WTC11 (cell line): ENCODE data around the gene FANCL. TPM values are rescaled to one million over a fixed set of nuclear protein-coding genes. Genes with fewer than 3 reads are reported as not detected.

Source experiments
- ATAC-seq: fragments of 200-7000 bp; cut with Tn5 transposase; 2 replicates; pipeline ENCODE4 v1.10.0; 2021; ENCODE audit warnings: mild to moderate bottlenecking, moderate library complexity
- CTCF ChIA-PET: fragments of 300-600 bp; sonication (Branson Sonifier 250); formaldehyde crosslinking; loops from one replicate; lab custom pipeline; 2021; ENCODE audit warnings: antibody characterized with exemption; lab: Charles Lee
- POLR2A ChIA-PET: fragments of 350-600 bp; sonication (Branson Sonifier 250); formaldehyde crosslinking; loops from one replicate; lab custom pipeline; 2021; ENCODE audit warnings: antibody characterized with exemption; lab: Charles Lee
- DNase-seq: peaks from one replicate; pipeline ENCODE4 v3.0.0; 2021; ENCODE audit warnings: low spot score
- H3K27ac Mint-ChIP-seq: 2 replicates; pipeline ENCODE4 v1.8.0; 2021; ENCODE audit warnings: mixed read lengths
- H3K27me3 Mint-ChIP-seq: 2 replicates; pipeline ENCODE4 v1.8.0; 2021; ENCODE audit warnings: low read depth, mild to moderate bottlenecking, moderate library complexity, mixed read lengths
- H3K36me3 Mint-ChIP-seq: 2 replicates; pipeline ENCODE4 v1.8.0; 2021; ENCODE audit warnings: mixed read lengths
- H3K4me1 Mint-ChIP-seq: 2 replicates; pipeline ENCODE4 v1.8.0; 2022; ENCODE audit warnings: mixed read lengths
- H3K4me3 Mint-ChIP-seq: 2 replicates; pipeline ENCODE4 v1.8.0; 2021; ENCODE audit warnings: mild to moderate bottlenecking, moderate library complexity, mixed read lengths
- H3K9me3 Mint-ChIP-seq: 2 replicates; pipeline ENCODE4 v1.8.0; 2021; ENCODE audit warnings: mixed read lengths
- ATF1 ChIP-seq: sonication (generic); formaldehyde crosslinking; IDR thresholded peaks from 2 replicates; pipeline ENCODE4 v1.8.1; 2023; ENCODE audit warnings: mild to moderate bottlenecking, moderate library complexity, missing genetic modification reagents
- CBFB ChIP-seq: sonication (generic); formaldehyde crosslinking; IDR thresholded peaks from 2 replicates; pipeline ENCODE4 v1.8.1; 2022; ENCODE audit warnings: mild to moderate bottlenecking, low read depth, missing genetic modification reagents
- CREM ChIP-seq: sonication (generic); formaldehyde crosslinking; IDR thresholded peaks from 2 replicates; pipeline ENCODE4 v1.8.1; 2022; ENCODE audit warnings: mild to moderate bottlenecking, missing genetic modification reagents, moderate library complexity
- E2F5 ChIP-seq: sonication (generic); formaldehyde crosslinking; IDR thresholded peaks from 2 replicates; pipeline ENCODE4 v1.8.1; 2022; ENCODE audit warnings: mild to moderate bottlenecking, moderate library complexity, missing genetic modification reagents
- ERG ChIP-seq: fragments of 250-450 bp; sonication (Bioruptor Pico); IDR thresholded peaks from 2 replicates; pipeline ENCODE4 v1.8.0; 2021; ENCODE audit warnings: mild to moderate bottlenecking
- FOXJ3 ChIP-seq: sonication (generic); formaldehyde crosslinking; IDR thresholded peaks from 2 replicates; pipeline ENCODE4 v1.9.0; 2021; ENCODE audit warnings: missing genetic modification reagents, mild to moderate bottlenecking, borderline replicate concordance
- FOXK1 ChIP-seq: sonication (generic); formaldehyde crosslinking; IDR thresholded peaks from 2 replicates; pipeline ENCODE4 v1.8.0; 2022; ENCODE audit warnings: mild to moderate bottlenecking, moderate library complexity, missing genetic modification reagents
- FOXP1 ChIP-seq: sonication (generic); formaldehyde crosslinking; IDR thresholded peaks from 2 replicates; pipeline ENCODE4 v1.8.0; 2022; ENCODE audit warnings: missing genetic modification reagents, mild to moderate bottlenecking, moderate library complexity, borderline replicate concordance
- GRHL2 ChIP-seq: fragments of 250-450 bp; sonication (Bioruptor Pico); IDR thresholded peaks from 2 replicates; pipeline ENCODE4 v1.8.0; 2022; ENCODE audit warnings: mild to moderate bottlenecking, moderate library complexity; ENCODE audit not compliant: insufficient replicate concordance, severe bottlenecking
- KAT7 ChIP-seq: sonication (generic); formaldehyde crosslinking; IDR thresholded peaks from 2 replicates; pipeline ENCODE4 v1.8.1; 2023; ENCODE audit warnings: missing genetic modification reagents, mild to moderate bottlenecking, borderline replicate concordance
- MXD4 ChIP-seq: fragments of 250-450 bp; sonication (Bioruptor Pico); IDR thresholded peaks from 2 replicates; pipeline ENCODE4 v1.8.0; 2021; ENCODE audit warnings: mild to moderate bottlenecking, moderate library complexity, borderline replicate concordance
- PRRX2 ChIP-seq: fragments of 250-450 bp; sonication (Bioruptor Pico); IDR thresholded peaks from 2 replicates; pipeline ENCODE4 v1.8.0; 2021; ENCODE audit warnings: mild to moderate bottlenecking
- SMAD4 ChIP-seq: sonication (generic); formaldehyde crosslinking; IDR thresholded peaks from 2 replicates; pipeline ENCODE4 v1.8.0; 2022; ENCODE audit warnings: mild to moderate bottlenecking, missing genetic modification reagents
- SOX15 ChIP-seq: fragments of 250-450 bp; sonication (Bioruptor Pico); IDR thresholded peaks from 2 replicates; pipeline ENCODE4 v1.9.0; 2021; ENCODE audit warnings: mild to moderate bottlenecking
- TEAD1 ChIP-seq: sonication (generic); formaldehyde crosslinking; IDR thresholded peaks from 2 replicates; pipeline ENCODE4 v1.8.0; 2022; ENCODE audit warnings: mild to moderate bottlenecking, missing genetic modification reagents
- TP53 ChIP-seq: sonication (generic); formaldehyde crosslinking; IDR thresholded peaks from 2 replicates; pipeline ENCODE4 v1.8.1; 2023; ENCODE audit warnings: mild to moderate bottlenecking, missing genetic modification reagents
- ZBTB21 ChIP-seq: sonication (generic); formaldehyde crosslinking; IDR thresholded peaks from 2 replicates; pipeline ENCODE4 v1.8.1; 2023; ENCODE audit warnings: mild to moderate bottlenecking, missing genetic modification reagents, borderline replicate concordance
- ZNF121 ChIP-seq: sonication (generic); formaldehyde crosslinking; IDR thresholded peaks from 2 replicates; pipeline ENCODE4 v1.8.0; 2023; ENCODE audit warnings: missing genetic modification reagents
- ZNF263 ChIP-seq: sonication (generic); formaldehyde crosslinking; IDR thresholded peaks from 2 replicates; pipeline ENCODE4 v1.8.1; 2022; ENCODE audit warnings: low read depth, mild to moderate bottlenecking, moderate library complexity, missing genetic modification reagents
- total RNA-seq: library from RNA; stranded (reverse); gene quantifications from 3 replicates; pipeline ENCODE4 v1.2.3, GENCODE V29; 2021
- TF ChIP-seq, protein P1 (sequence below): sonication (generic); formaldehyde crosslinking; IDR thresholded peaks from 2 replicates; pipeline ENCODE4 v1.8.0; 2022; ENCODE audit warnings: mild to moderate bottlenecking, missing genetic modification reagents
- TF ChIP-seq, protein P2 (sequence below): sonication (generic); formaldehyde crosslinking; IDR thresholded peaks from 2 replicates; pipeline ENCODE4 v1.8.1; 2023; ENCODE audit warnings: mild to moderate bottlenecking, missing genetic modification reagents, moderate library complexity
- TF ChIP-seq, protein P3 (sequence below): sonication (generic); formaldehyde crosslinking; IDR thresholded peaks from 2 replicates; pipeline ENCODE4 v1.8.0; 2022; ENCODE audit warnings: mild to moderate bottlenecking, missing genetic modification reagents
- TF ChIP-seq, protein P4 (sequence below): sonication (generic); formaldehyde crosslinking; IDR thresholded peaks from 2 replicates; pipeline ENCODE4 v1.8.1; 2023; ENCODE audit warnings: mild to moderate bottlenecking, missing genetic modification reagents

FANCL gene
- total RNA-seq, 1 experiment from 2014 or later: 38.8 TPM

DNA sequence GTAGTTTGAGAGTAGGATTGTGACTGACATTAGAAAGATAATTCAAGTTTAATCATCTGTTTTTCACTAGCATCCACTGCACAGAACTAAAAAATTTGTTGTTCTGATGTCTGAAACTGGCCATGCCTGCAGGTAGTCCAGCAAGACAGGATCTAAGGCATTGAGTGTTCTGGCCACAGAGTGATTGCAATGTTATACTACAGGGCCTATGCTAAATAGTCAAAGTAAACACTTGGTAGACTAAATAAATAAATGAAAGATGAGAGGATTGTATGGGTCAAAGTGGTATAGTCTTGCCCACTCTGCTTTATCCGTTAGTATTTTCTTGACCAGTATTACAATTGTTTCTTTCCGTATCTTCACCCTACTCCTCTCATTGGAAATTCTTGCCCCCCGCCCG, 27.6 kb upstream of the FANCL start:
- DNase-seq: no peak
- Mint-ChIP-seq H3K9me3 (0 out of 2 replicates have a peak, but pooled peaks cover under 1% of the 10 kb centered on the region), H3K36me3 (no peaks in the 10 kb centered on the region), H3K4me1 (peaks cover 6% of the 10 kb centered on the region; the same call in 1 of the 2 replicates), H3K4me3 (no peak overlapping the region), H3K27me3 (no peaks in the 10 kb centered on the region), H3K27ac (no peak overlapping the region)
- POLR2A ChIA-PET: no interaction called here
- no peak for TF ChIP-seq ZNF121 (CRISPR knock-in tag)
- TF ChIP-seq, protein P1, sequence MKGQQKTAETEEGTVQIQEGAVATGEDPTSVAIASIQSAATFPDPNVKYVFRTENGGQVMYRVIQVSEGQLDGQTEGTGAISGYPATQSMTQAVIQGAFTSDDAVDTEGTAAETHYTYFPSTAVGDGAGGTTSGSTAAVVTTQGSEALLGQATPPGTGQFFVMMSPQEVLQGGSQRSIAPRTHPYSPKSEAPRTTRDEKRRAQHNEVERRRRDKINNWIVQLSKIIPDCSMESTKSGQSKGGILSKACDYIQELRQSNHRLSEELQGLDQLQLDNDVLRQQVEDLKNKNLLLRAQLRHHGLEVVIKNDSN: no peak
- TF ChIP-seq SOX15 (CRISPR knock-in tag): no peak
- no peak for TF ChIP-seq TEAD1 (CRISPR knock-in tag)
- no peak for TF ChIP-seq ZBTB21 (CRISPR knock-in tag)
- TF ChIP-seq E2F5: no peak
- no peak for TF ChIP-seq SMAD4 (CRISPR knock-in tag)
- TF ChIP-seq CREM (CRISPR knock-in tag): no peak
- TF ChIP-seq, protein P2, sequence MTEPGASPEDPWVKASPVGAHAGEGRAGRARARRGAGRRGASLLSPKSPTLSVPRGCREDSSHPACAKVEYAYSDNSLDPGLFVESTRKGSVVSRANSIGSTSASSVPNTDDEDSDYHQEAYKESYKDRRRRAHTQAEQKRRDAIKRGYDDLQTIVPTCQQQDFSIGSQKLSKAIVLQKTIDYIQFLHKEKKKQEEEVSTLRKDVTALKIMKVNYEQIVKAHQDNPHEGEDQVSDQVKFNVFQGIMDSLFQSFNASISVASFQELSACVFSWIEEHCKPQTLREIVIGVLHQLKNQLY (CRISPR knock-in tag): no peak
- TF ChIP-seq FOXJ3 (CRISPR knock-in tag): no peak
- no peak for TF ChIP-seq ERG (CRISPR knock-in tag)
- no peak for TF ChIP-seq FOXK1 (CRISPR knock-in tag)
- TF ChIP-seq, protein P3, sequence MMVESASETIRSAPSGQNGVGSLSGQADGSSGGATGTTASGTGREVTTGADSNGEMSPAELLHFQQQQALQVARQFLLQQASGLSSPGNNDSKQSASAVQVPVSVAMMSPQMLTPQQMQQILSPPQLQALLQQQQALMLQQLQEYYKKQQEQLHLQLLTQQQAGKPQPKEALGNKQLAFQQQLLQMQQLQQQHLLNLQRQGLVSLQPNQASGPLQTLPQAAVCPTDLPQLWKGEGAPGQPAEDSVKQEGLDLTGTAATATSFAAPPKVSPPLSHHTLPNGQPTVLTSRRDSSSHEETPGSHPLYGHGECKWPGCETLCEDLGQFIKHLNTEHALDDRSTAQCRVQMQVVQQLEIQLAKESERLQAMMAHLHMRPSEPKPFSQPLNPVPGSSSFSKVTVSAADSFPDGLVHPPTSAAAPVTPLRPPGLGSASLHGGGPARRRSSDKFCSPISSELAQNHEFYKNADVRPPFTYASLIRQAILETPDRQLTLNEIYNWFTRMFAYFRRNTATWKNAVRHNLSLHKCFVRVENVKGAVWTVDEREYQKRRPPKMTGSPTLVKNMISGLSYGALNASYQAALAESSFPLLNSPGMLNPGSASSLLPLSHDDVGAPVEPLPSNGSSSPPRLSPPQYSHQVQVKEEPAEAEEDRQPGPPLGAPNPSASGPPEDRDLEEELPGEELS (CRISPR knock-in tag): no peak
- TF ChIP-seq TP53 (CRISPR knock-in tag): no peak
- no peak for TF ChIP-seq ZNF263 (CRISPR knock-in tag)
- TF ChIP-seq MXD4 (CRISPR knock-in tag): no peak
- TF ChIP-seq ATF1 (CRISPR knock-in tag): no peak
- TF ChIP-seq FOXP1 (CRISPR knock-in tag): no peak
- no peak for TF ChIP-seq KAT7 (CRISPR knock-in tag)
- TF ChIP-seq PRRX2 (CRISPR knock-in tag): no peak
- no peak for ATAC-seq
- CTCF ChIA-PET: no interaction called here

- CTCF ChIA-PET: no interaction called here
- POLR2A ChIA-PET: no interaction called here
- H3K36me3 Mint-ChIP-seq: no peaks in the 10 kb centered on the region
- peaks cover 6% of the 10 kb centered on the region; the same call in 1 of the 2 replicates for H3K4me1 Mint-ChIP-seq
- no peak overlapping the region for H3K4me3 Mint-ChIP-seq
- ATAC-seq (no peak), DNase-seq (no peak)
- H3K9me3 Mint-ChIP-seq: no peaks in the 10 kb centered on the region
- no peak for TF ChIP-seq ATF1 (CRISPR knock-in tag)
- TF ChIP-seq SMAD4 (CRISPR knock-in tag): no peak
- TF ChIP-seq, protein P4, sequence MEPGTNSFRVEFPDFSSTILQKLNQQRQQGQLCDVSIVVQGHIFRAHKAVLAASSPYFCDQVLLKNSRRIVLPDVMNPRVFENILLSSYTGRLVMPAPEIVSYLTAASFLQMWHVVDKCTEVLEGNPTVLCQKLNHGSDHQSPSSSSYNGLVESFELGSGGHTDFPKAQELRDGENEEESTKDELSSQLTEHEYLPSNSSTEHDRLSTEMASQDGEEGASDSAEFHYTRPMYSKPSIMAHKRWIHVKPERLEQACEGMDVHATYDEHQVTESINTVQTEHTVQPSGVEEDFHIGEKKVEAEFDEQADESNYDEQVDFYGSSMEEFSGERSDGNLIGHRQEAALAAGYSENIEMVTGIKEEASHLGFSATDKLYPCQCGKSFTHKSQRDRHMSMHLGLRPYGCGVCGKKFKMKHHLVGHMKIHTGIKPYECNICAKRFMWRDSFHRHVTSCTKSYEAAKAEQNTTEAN: no peak
- no peak for TF ChIP-seq CBFB (CRISPR knock-in tag)
- no peak for TF ChIP-seq GRHL2 (CRISPR knock-in tag)
- TF ChIP-seq, protein P2 (CRISPR knock-in tag): no peak
- no peak for TF ChIP-seq FOXK1 (CRISPR knock-in tag)
- H3K27ac Mint-ChIP-seq: no peak overlapping the region
- no peaks in the 10 kb centered on the region for H3K27me3 Mint-ChIP-seq
Measured at GRCh38 chr2:58266211-58266610, 25.1 kb upstream of the FANCL start.
